Caco-2 (cell line): ENCODE results near the gene KIF1C. TPM values are rescaled to one million over a fixed set of nuclear protein-coding genes. Genes with fewer than 3 reads are reported as not detected.
A peak's percentile ranks its signal among the peaks of the same experiment; 100 is the strongest.

Experiments used
- Bru-seq: library from RNA; stranded (reverse); fragments of 400-500 nt; gene quantifications from one replicate; lab custom pipeline; 2021; lab: Mats Ljungman, UMichigan
- BruChase-seq, 2 experiments: library from RNA; stranded (reverse); fragments of 400-500 nt; gene quantifications; one replicate each; lab custom pipeline; 2021; lab: Mats Ljungman, UMichigan
- BruUV-seq: library from RNA; stranded (reverse); fragments of 400-500 nt; replicated peaks from 2 replicates; lab custom pipeline; 2021; lab: Mats Ljungman, UMichigan
- CTCF ChIA-PET: fragments of 300-600 bp; sonication (Branson Sonifier 250); formaldehyde crosslinking; loops from one replicate; lab custom pipeline; 2022; ENCODE audit warnings: antibody characterized with exemption; lab: Charles Lee
- POLR2A ChIA-PET: fragments of 300-600 bp; sonication (Branson Sonifier 250); formaldehyde crosslinking; loops from one replicate; lab custom pipeline; 2022; ENCODE audit warnings: antibody characterized with exemption; lab: Charles Lee
- DNase-seq, 2 experiments: peaks; one replicate each; pipeline versions ENCODE4 v3.0.0 to v3.0.0-alpha.2; 2020 to 2022
- H3K27me3 ChIP-seq: replicated peaks from 2 replicates; pipeline ENCODE4 v1.6.0; 2011; ENCODE audit warnings: low read length; ENCODE audit not compliant: control insufficient read depth, insufficient read depth
- H3K36me3 ChIP-seq: 2 replicates; pipeline ENCODE4 v1.5.1; 2011; ENCODE audit warnings: low read length; ENCODE audit not compliant: control insufficient read depth, insufficient read depth
- H3K4me1 ChIP-seq: fragments of 250-450 bp; sonication (Bioruptor Pico); 2 replicates; pipeline ENCODE4 v1.5.1; 2020; ENCODE audit warnings: mild to moderate bottlenecking
- H3K4me3 ChIP-seq: 2 replicates; pipeline ENCODE4 v1.5.1; 2011; ENCODE audit warnings: low read depth, mild to moderate bottlenecking, control low read depth, low read length
- H3K9me3 ChIP-seq: fragments of 250-450 bp; sonication (Bioruptor Pico); 2 replicates; pipeline ENCODE4 v1.5.1; 2020; ENCODE audit warnings: mild to moderate bottlenecking, moderate library complexity
- H3K27ac Mint-ChIP-seq: one replicate; pipeline ENCODE4 v1.8.0; 2022; ENCODE audit warnings: mixed read lengths; ENCODE audit not compliant: unreplicated experiment
- H3K27me3 Mint-ChIP-seq: one replicate; pipeline ENCODE4 v1.8.0; 2022; ENCODE audit warnings: mixed read lengths; ENCODE audit not compliant: insufficient read depth, unreplicated experiment
- H3K36me3 Mint-ChIP-seq: one replicate; pipeline ENCODE4 v1.8.0; 2022; ENCODE audit warnings: mild to moderate bottlenecking, mixed read lengths; ENCODE audit not compliant: insufficient read depth, unreplicated experiment
- H3K4me1 Mint-ChIP-seq: one replicate; pipeline ENCODE4 v1.8.0; 2022; ENCODE audit warnings: low read depth, mixed read lengths; ENCODE audit not compliant: unreplicated experiment
- H3K4me3 Mint-ChIP-seq: one replicate; pipeline ENCODE4 v1.8.0; 2022; ENCODE audit warnings: mild to moderate bottlenecking, moderate library complexity, mixed read lengths; ENCODE audit not compliant: unreplicated experiment
- H3K9me3 Mint-ChIP-seq: one replicate; pipeline ENCODE4 v1.8.0; 2022; ENCODE audit warnings: mixed read lengths; ENCODE audit not compliant: unreplicated experiment
- CTCF ChIP-seq, 2 experiments: fragments of 200-600 bp in 1 of 2; IDR thresholded peaks; 1 replicate in 1 of 2; 2 replicates in 1 of 2; pipeline versions ENCODE4 v1.5.1 to v1.8.0; 2011 to 2022; ENCODE audit warnings: antibody characterized with exemption in 1 of 2, control low read depth in 1 of 2, inconsistent platforms in 1 of 2, low read depth in 1 of 2, low read length in 1 of 2, mild to moderate bottlenecking in 1 of 2, moderate library complexity in 1 of 2; ENCODE audit not compliant: insufficient read depth in 1 of 2, severe bottlenecking in 1 of 2, unreplicated experiment in 1 of 2
- intact Hi-C: fragments of 100-400 bp; cut with micrococcal nuclease; formaldehyde crosslinking; loops from one replicate; pipeline ENCODE4 v1.10.0; 2022; ENCODE audit not compliant: unreplicated experiment
- long read RNA-seq: library from polyadenylated mRNA; stranded (forward); transcript quantifications from one replicate; pipeline ENCODE4 v2.0.0, GENCODE V29; 2022
- total RNA-seq: library from RNA; stranded (reverse); gene quantifications from 2 replicates; pipeline ENCODE4 v1.2.3, GENCODE V29; 2022

The KIF1C gene
- 87.5 and 92.0 TPM in 2 replicates for total RNA-seq
- Bru-seq, nascent RNA: percentile 63 among the genes with signal in this experiment
- percentile 71 among the genes with signal in this experiment for BruChase-seq, experiment 1, labeled RNA remaining after a 2-hour chase
- BruChase-seq, experiment 2, labeled RNA remaining after a 6-hour chase: percentile 86 among the genes with signal in this experiment
- long read RNA-seq, full-length matches to known transcripts: 15 of 37 reads
- long read RNA-seq, partial matches to known transcripts: 15 of 37 reads
- long read RNA-seq, other reads (novel, unspliced or antisense): 7 of 37 reads

- ChIA-PET CTCF (interaction anchor here (0.6 kb wide), 1 partner anchor 81 kb away, joined by 3 read pairs; the partner anchor contains the start of gene ZFP3), POLR2A (interaction anchor here (0.6 to 1.2 kb wide), 6 partner anchors 29 to 109 kb away, joined by 3 to 15 read pairs (median 4); partner anchors contain the start of genes RNF167, SLC25A11, SPAG7 and ZFP3)
- Histone ChIP-seq H3K4me3 (peak within 1 kb of the TSS; percentile 78), H3K27me3 (no peaks in the 10 kb centered on the region), H3K9me3 (no peaks in the 10 kb centered on the region), H3K36me3 (peaks cover 1% of the 10 kb centered on the region; the same call in 1 of the 2 replicates), H3K4me1 (peaks cover 5% of the 10 kb centered on the region)
- peak within 1 kb of the TSS; percentile 57 for H3K27ac Mint-ChIP-seq
- peak within 1 kb of the TSS; percentile 84 for H3K4me3 Mint-ChIP-seq
- no peaks in the 10 kb centered on the region for H3K27me3 Mint-ChIP-seq
- DNase-seq: peak; percentile 86 to 89
- H3K4me1 Mint-ChIP-seq: no peaks in the 10 kb centered on the region
- intact Hi-C loops: no loop called here
- H3K36me3 Mint-ChIP-seq: peaks cover 16% of the 10 kb centered on the region
- no TSS peak for BruUV-seq
- TF ChIP-seq CTCF (IDR thresholded peaks at IDR 0.05; ENCODE audit: insufficient read depth in 1 of 2, low read depth in 1 of 2, low read length in 1 of 2, severe bottlenecking in 1 of 2, unreplicated experiment in 1 of 2): no peak
- H3K9me3 Mint-ChIP-seq: no peaks in the 10 kb centered on the region
Observed at GRCh38 chr17:4997302-4998026, at the start of gene KIF1C, which contains the start of gene INCA1. KIF1C (plus strand) TSS chr17:4997950; CDS start chr17:5000247, 2,297 bp downstream. INCA1 (minus strand) TSS chr17:4997522; CDS start chr17:4994437, 3,085 bp downstream.

GRCh38 chr17:4948166-4948930, 49.4 kb upstream of the KIF1C start, which contains the start of gene PFN1:
PFN1 (minus strand) TSS chr17:4948530; CDS start chr17:4948394, 136 bp downstream.
- no peaks in the 10 kb centered on the region for H3K27me3 ChIP-seq
- Mint-ChIP-seq H3K27ac (peak within 1 kb of the TSS; percentile 90), H3K9me3 (no peaks in the 10 kb centered on the region), H3K4me3 (peak within 1 kb of the TSS; percentile 85), H3K36me3 (peaks cover 36% of the 10 kb centered on the region), H3K27me3 (no peaks in the 10 kb centered on the region), H3K4me1 (peaks cover 10% of the 10 kb centered on the region)
- H3K4me3 ChIP-seq: peak within 1 kb of the TSS; percentile 97
- DNase-seq: peak; percentile 81 to 85
- peaks cover 15% of the 10 kb centered on the region for H3K4me1 ChIP-seq
- intact Hi-C loops: no loop called here
- no TSS peak for BruUV-seq
- no peaks in the 10 kb centered on the region for H3K9me3 ChIP-seq
- H3K36me3 ChIP-seq: no peaks in the 10 kb centered on the region; the same call in 1 of the 2 replicates
- ChIA-PET POLR2A (interaction anchor here (1.7 kb wide), 1 partner anchor 19 kb away, joined by 16 read pairs; the partner anchor contains the start of gene SPAG7), CTCF (interaction anchor here (0.5 kb wide), 1 partner anchor 40 kb away, joined by 3 read pairs; no protein-coding TSS in a partner anchor)
- no peak for TF ChIP-seq CTCF (IDR thresholded peaks at IDR 0.05; ENCODE audit: insufficient read depth in 1 of 2, low read depth in 1 of 2, low read length in 1 of 2, severe bottlenecking in 1 of 2, unreplicated experiment in 1 of 2)
